ENCODE measurements around the gene ATL2.

The ATL2 gene

GRCh38 chr2:38264396-38265221 lies 112.5 kb downstream of the ATL2 start (continued):
- TF ChIP-seq ZNF16 (tag by site-specific recombination; IDR thresholded peaks at IDR 0.05; ENCODE audit: low read depth) (no peak), OVOL3 (tag by site-specific recombination; IDR thresholded peaks at IDR 0.05) (0 out of 2 replicates have a peak, but pooled peaks have one; percentile 69), ZNF501 (tag by site-specific recombination; IDR thresholded peaks at IDR 0.05) (no peak), ZNF510 (tag by site-specific recombination; IDR thresholded peaks at IDR 0.05; ENCODE audit: insufficient replicate concordance) (no peak), ZNF324 (tag by site-specific recombination; IDR thresholded peaks at IDR 0.05) (no peak), ZNF202 (tag by site-specific recombination; IDR thresholded peaks at IDR 0.05; ENCODE audit: borderline replicate concordance) (no peak), KLF17 (tag by site-specific recombination; IDR thresholded peaks at IDR 0.05) (no peak), ZNF148 (tag by site-specific recombination; IDR thresholded peaks at IDR 0.05; ENCODE audit: borderline replicate concordance) (no peak), ZNF621 (tag by site-specific recombination; IDR thresholded peaks at IDR 0.05) (no peak), ZNF664 (tag by site-specific recombination; IDR thresholded peaks at IDR 0.05) (no peak), ZNF280D (tag by site-specific recombination; IDR thresholded peaks at IDR 0.05) (no peak), ZNF248 (tag by site-specific recombination; IDR thresholded peaks at IDR 0.05) (no peak), ZNF366 (tag by site-specific recombination; conservative IDR thresholded peaks at IDR 0.05) (no peak), ZNF221 (tag by site-specific recombination; IDR thresholded peaks at IDR 0.05; ENCODE audit: borderline replicate concordance) (no peak), KLF9 (tag by site-specific recombination; IDR thresholded peaks at IDR 0.05; ENCODE audit: low read depth) (no peak), TSHZ1 (tag by site-specific recombination; IDR thresholded peaks at IDR 0.05; ENCODE audit: borderline replicate concordance) (no peak), ZNF37A (tag by site-specific recombination; IDR thresholded peaks at IDR 0.05) (no peak), ZNF48 (tag by site-specific recombination; IDR thresholded peaks at IDR 0.05) (no peak), ZFP41 (tag by site-specific recombination; IDR thresholded peaks at IDR 0.05; ENCODE audit: borderline replicate concordance) (no peak), INSM2 (tag by site-specific recombination; IDR thresholded peaks at IDR 0.05) (no peak), ZNF416 (tag by site-specific recombination; IDR thresholded peaks at IDR 0.05) (no peak), KLF8 (tag by site-specific recombination; IDR thresholded peaks at IDR 0.05) (no peak), ZNF560 (tag by site-specific recombination; IDR thresholded peaks at IDR 0.05; ENCODE audit: borderline replicate concordance) (no peak), WT1 (tag by site-specific recombination; IDR thresholded peaks at IDR 0.05) (peak; percentile 81), ZNF670 (tag by site-specific recombination; IDR thresholded peaks at IDR 0.05; ENCODE audit: low read depth) (no peak), MZF1 (tag by site-specific recombination; IDR thresholded peaks at IDR 0.05; ENCODE audit: borderline replicate concordance) (no peak), ZNF514 (tag by site-specific recombination; IDR thresholded peaks at IDR 0.05) (no peak), ZXDB (tag by site-specific recombination; IDR thresholded peaks at IDR 0.05) (peak; percentile 59)

All from HEK293 (cell line).